ENCODE data around the gene TMEM168. TPM values are rescaled to one million over a fixed set of nuclear protein-coding genes. Genes with fewer than 3 reads are reported as not detected.

Gene TMEM168
- total RNA-seq, 2 donors from 2014 or later: 14.9 to 16.5 TPM

DNA sequence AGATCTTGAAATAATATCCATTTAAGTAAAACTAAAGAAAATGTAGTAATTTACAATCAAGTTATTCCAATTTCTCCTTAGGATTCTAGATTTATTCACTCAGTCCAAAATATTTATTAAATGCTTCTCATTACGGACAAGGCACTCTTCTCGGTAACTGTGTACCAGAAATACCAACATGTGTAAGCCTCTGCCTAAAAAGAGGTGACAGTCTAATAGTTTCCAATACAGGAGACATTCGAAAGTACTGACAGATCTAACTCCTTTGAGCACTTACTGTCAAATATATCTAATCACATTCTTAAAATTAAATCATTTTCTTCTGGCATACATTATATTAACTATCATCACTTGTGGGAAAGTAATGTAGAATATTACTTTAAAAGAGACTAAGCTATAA, 26.9 kb downstream of the TMEM168 start:
- H3K36me3 ChIP-seq (ENCODE audit: control insufficient read depth, insufficient read depth, low read length): no peaks in the 10 kb centered on the region
- 92 to 100% methylated on average over 1 to 3 of the region's 3 CpGs for WGBS, 2 experiments (ENCODE audit: insufficient coverage in 1 of 2, insufficient read length in 1 of 2)
- no peak for DNase-seq
- no peaks in the 10 kb centered on the region for H3K9me3 ChIP-seq (ENCODE audit: control insufficient read depth, low read length)
- no peak overlapping the region for H3K4me3 ChIP-seq (ENCODE audit: low read length)
- Mint-ChIP-seq H3K27me3 (ENCODE audit: insufficient read depth) (no peaks in the 10 kb centered on the region), H3K27ac (no peak overlapping the region), H3K4me3 (no peak overlapping the region), H3K36me3 (ENCODE audit: low read depth) (no peaks in the 10 kb centered on the region), H3K9me3 (no peaks in the 10 kb centered on the region), H3K4me1 (no peaks in the 10 kb centered on the region)
- no peaks in the 10 kb centered on the region for H3K27me3 ChIP-seq (ENCODE audit: control insufficient read depth, insufficient read depth, low read length, poor library complexity, severe bottlenecking)
- H3K27ac ChIP-seq (ENCODE audit: low read depth, low read length): no peak overlapping the region
- H3K9ac ChIP-seq (ENCODE audit: extremely low read depth, low read length, poor library complexity, severe bottlenecking): no peak overlapping the region
- TF ChIP-seq, protein P1, sequence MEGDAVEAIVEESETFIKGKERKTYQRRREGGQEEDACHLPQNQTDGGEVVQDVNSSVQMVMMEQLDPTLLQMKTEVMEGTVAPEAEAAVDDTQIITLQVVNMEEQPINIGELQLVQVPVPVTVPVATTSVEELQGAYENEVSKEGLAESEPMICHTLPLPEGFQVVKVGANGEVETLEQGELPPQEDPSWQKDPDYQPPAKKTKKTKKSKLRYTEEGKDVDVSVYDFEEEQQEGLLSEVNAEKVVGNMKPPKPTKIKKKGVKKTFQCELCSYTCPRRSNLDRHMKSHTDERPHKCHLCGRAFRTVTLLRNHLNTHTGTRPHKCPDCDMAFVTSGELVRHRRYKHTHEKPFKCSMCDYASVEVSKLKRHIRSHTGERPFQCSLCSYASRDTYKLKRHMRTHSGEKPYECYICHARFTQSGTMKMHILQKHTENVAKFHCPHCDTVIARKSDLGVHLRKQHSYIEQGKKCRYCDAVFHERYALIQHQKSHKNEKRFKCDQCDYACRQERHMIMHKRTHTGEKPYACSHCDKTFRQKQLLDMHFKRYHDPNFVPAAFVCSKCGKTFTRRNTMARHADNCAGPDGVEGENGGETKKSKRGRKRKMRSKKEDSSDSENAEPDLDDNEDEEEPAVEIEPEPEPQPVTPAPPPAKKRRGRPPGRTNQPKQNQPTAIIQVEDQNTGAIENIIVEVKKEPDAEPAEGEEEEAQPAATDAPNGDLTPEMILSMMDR (conservative IDR thresholded peaks at IDR 0.05): no peak
- no peaks in the 10 kb centered on the region for H3K4me1 ChIP-seq (ENCODE audit: control insufficient read depth, insufficient read depth, low read length)

DNA sequence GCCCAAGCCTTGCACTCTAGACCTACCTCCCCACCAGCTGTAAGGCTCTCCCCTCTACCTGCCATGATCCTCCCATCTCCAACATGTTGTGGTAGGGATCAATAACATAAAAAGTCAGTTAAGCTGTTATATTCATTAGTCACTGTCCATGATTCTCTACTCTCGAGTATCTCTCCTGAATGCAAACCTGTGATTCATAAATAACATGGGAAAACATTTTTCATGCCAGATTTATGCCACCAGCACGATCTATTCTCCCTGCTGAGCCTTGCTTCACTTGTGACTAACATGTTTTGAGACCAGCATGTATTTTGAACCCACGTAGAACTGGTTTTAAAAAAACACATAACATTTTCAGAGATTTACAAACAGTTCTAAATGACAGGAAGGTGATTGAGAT, 30.3 kb downstream of the TMEM168 start:
- Histone ChIP-seq H3K27ac (ENCODE audit: low read depth, low read length) (no peak overlapping the region), H3K4me1 (ENCODE audit: control insufficient read depth, insufficient read depth, low read length) (no peaks in the 10 kb centered on the region), H3K4me3 (ENCODE audit: low read length) (no peak overlapping the region), H3K9me3 (ENCODE audit: control insufficient read depth, low read length) (no peaks in the 10 kb centered on the region), H3K36me3 (ENCODE audit: control insufficient read depth, insufficient read depth, low read length) (no peaks in the 10 kb centered on the region), H3K9ac (ENCODE audit: extremely low read depth, low read length, poor library complexity, severe bottlenecking) (no peak overlapping the region), H3K27me3 (ENCODE audit: control insufficient read depth, insufficient read depth, low read length, poor library complexity, severe bottlenecking) (no peaks in the 10 kb centered on the region)
- Mint-ChIP-seq H3K27ac (no peak overlapping the region), H3K27me3 (ENCODE audit: insufficient read depth) (no peaks in the 10 kb centered on the region), H3K9me3 (no peaks in the 10 kb centered on the region), H3K36me3 (ENCODE audit: low read depth) (no peaks in the 10 kb centered on the region), H3K4me3 (no peak overlapping the region), H3K4me1 (peaks cover 6% of the 10 kb centered on the region)
- WGBS, 2 experiments (ENCODE audit: insufficient coverage in 1 of 2, insufficient read length in 1 of 2): 89 to 95% methylated on average over 3 of the region's 3 CpGs
- no peak for DNase-seq
- TF ChIP-seq, protein P1 (conservative IDR thresholded peaks at IDR 0.05): no peak

- Histone ChIP-seq H3K9ac (ENCODE audit: extremely low read depth, low read length, poor library complexity, severe bottlenecking) (no peak overlapping the region), H3K27me3 (ENCODE audit: control insufficient read depth, insufficient read depth, low read length, poor library complexity, severe bottlenecking) (no peaks in the 10 kb centered on the region), H3K4me3 (ENCODE audit: low read length) (no peak overlapping the region), H3K36me3 (ENCODE audit: control insufficient read depth, insufficient read depth, low read length) (no peaks in the 10 kb centered on the region), H3K4me1 (ENCODE audit: control insufficient read depth, insufficient read depth, low read length) (no peaks in the 10 kb centered on the region), H3K27ac (ENCODE audit: low read depth, low read length) (no peak overlapping the region), H3K9me3 (ENCODE audit: control insufficient read depth, low read length) (no peaks in the 10 kb centered on the region)
- no peak for DNase-seq
- H3K27ac Mint-ChIP-seq: no peak overlapping the region
- 83 to 88% methylated on average over 2 of the region's 2 CpGs for WGBS, 2 experiments (ENCODE audit: insufficient coverage in 1 of 2, insufficient read length in 1 of 2)
- H3K27me3 Mint-ChIP-seq (ENCODE audit: insufficient read depth): no peaks in the 10 kb centered on the region
- no peaks in the 10 kb centered on the region for H3K9me3 Mint-ChIP-seq
- H3K4me3 Mint-ChIP-seq: no peak overlapping the region
- peaks cover 15% of the 10 kb centered on the region for H3K4me1 Mint-ChIP-seq
- H3K36me3 Mint-ChIP-seq (ENCODE audit: low read depth): no peaks in the 10 kb centered on the region
- TF ChIP-seq, protein P1 (conservative IDR thresholded peaks at IDR 0.05): no peak
Measured at GRCh38 chr7:112757337-112757736, 32.9 kb downstream of the TMEM168 start.
